ENCODE measurements around the gene DPH7. TPM values are rescaled to one million over a fixed set of nuclear protein-coding genes. Genes with fewer than 3 reads are reported as not detected.
"Not testable (repeated sequence)": the region's sequence is repeated elsewhere in the genome, so short reads cannot be mapped to it uniquely, and the experiment has no call there.

DPH7 gene
- total and polyA plus RNA-seq, 5 experiments from 2014 or later = 26.2 to 80.7 (median 32.8) TPM

- peak in 1 of 10 donors; percentile 69 for DNase-seq
- H3K4me3 Mint-ChIP-seq = peak overlapping the region; percentile 22 to 76 (median 65)
- POLR2A ChIA-PET = interaction anchor here (1.2 to 1.6 kb wide), 5 partner anchors 10 to 23 kb away, joined by 3 to 14 read pairs (median 4); partner anchors contain the start of genes EHMT1 and ZMYND19
These were observed 25.8 kb upstream of the DPH7 start for GRCh38 chr9:137604345-137605086.

GRCh38 chr9:137603879-137604278 lies 25.2 kb upstream of the DPH7 start:
- Mint-ChIP-seq H3K27ac (peak overlapping the region in 3 of 10 donors; percentile 6 to 80 (median 72)), H3K9me3 (no peaks in the 10 kb centered on the region), H3K4me1 (peaks cover 8 to 31% (median 22%) of the 10 kb centered on the region in 4 donors), H3K27me3 (no peaks in the 10 kb centered on the region), H3K4me3 (peak overlapping the region; percentile 22 to 76 (median 65)), H3K36me3 (no peaks in the 10 kb centered on the region)
- DNase-seq = no peak
- POLR2A ChIA-PET = interaction anchor here (1.0 to 1.5 kb wide), 2 partner anchors 9 to 18 kb away, joined by 4 read pairs; no protein-coding TSS in a partner anchor
- no peak for ATAC-seq

More at GRCh38 chr9:137604345-137605086, 25.8 kb upstream of the DPH7 start:
- peaks cover 8 to 32% (median 23%) of the 10 kb centered on the region in 4 donors for H3K4me1 Mint-ChIP-seq
- no peaks in the 10 kb centered on the region for H3K9me3 Mint-ChIP-seq
- no peaks in the 10 kb centered on the region for H3K27me3 Mint-ChIP-seq
- no peak for ATAC-seq
- H3K27ac Mint-ChIP-seq = peak overlapping the region in 3 of 10 donors; percentile 6 to 80 (median 72)
- H3K36me3 Mint-ChIP-seq = no peaks in the 10 kb centered on the region

- POLR2A ChIA-PET = interaction anchor here (0.9 kb wide), 1 partner anchor 11 kb away, joined by 3 read pairs; no protein-coding TSS in a partner anchor
- H3K4me3 Mint-ChIP-seq = peak overlapping the region in 5 of 10 donors; percentile 4 to 62 (median 52)
- peak overlapping the region in 2 of 10 donors; percentile 9 to 31 for H3K27ac Mint-ChIP-seq
- ATAC-seq (no peak), DNase-seq (no peak)
- H3K27me3 Mint-ChIP-seq = no peaks in the 10 kb centered on the region
- no peaks in the 10 kb centered on the region for H3K9me3 Mint-ChIP-seq
- no peaks in the 10 kb centered on the region for H3K36me3 Mint-ChIP-seq
- peaks cover 8 to 22% (median 18%) of the 10 kb centered on the region in 4 donors for H3K4me1 Mint-ChIP-seq
These were observed 23.9 kb upstream of the DPH7 start for GRCh38 chr9:137602661-137603060.

GRCh38 chr9:137598943-137599342 lies 20.2 kb upstream of the DPH7 start:
- DNase-seq (no peak), ATAC-seq (no peak)
- Mint-ChIP-seq H3K4me3 (no peak overlapping the region), H3K9me3 (no peaks in the 10 kb centered on the region), H3K27ac (peak overlapping the region in 1 of 10 donors; percentile 78), H3K36me3 (no peaks in the 10 kb centered on the region), H3K27me3 (no peaks in the 10 kb centered on the region), H3K4me1 (peaks cover 1 to 10% (median 3%) of the 10 kb centered on the region in 4 donors)
- POLR2A ChIA-PET = interaction anchor here (1.6 kb wide), 1 partner anchor 8 kb away, joined by 4 read pairs; the partner anchor contains the start of gene ZMYND19

- ATAC-seq, POLR2A ChIA-PET, H3K4me1 Mint-ChIP-seq, H3K27ac Mint-ChIP-seq, DNase-seq, H3K9me3 Mint-ChIP-seq, H3K36me3 Mint-ChIP-seq, H3K4me3 Mint-ChIP-seq, H3K27me3 Mint-ChIP-seq: not testable (repeated sequence)
These were observed 17.9 kb upstream of the DPH7 start for GRCh38 chr9:137596577-137596976.

GRCh38 chr9:137593176-137593575 lies 14.5 kb upstream of the DPH7 start:
- peak overlapping the region in 5 of 10 donors; percentile 47 to 63 (median 52) for H3K4me3 Mint-ChIP-seq
- DNase-seq = no peak
- H3K27me3 Mint-ChIP-seq = no peaks in the 10 kb centered on the region
- H3K9me3 Mint-ChIP-seq = no peaks in the 10 kb centered on the region
- ATAC-seq = no peak
- peaks cover 1 to 20% (median 7%) of the 10 kb centered on the region in 4 donors for H3K4me1 Mint-ChIP-seq
- peak overlapping the region in 2 of 10 donors; percentile 25 to 86 for H3K27ac Mint-ChIP-seq
- POLR2A ChIA-PET = interaction anchor here (0.7 kb wide), 1 partner anchor 165 kb away, joined by 4 read pairs; no protein-coding TSS in a partner anchor
- no peaks in the 10 kb centered on the region for H3K36me3 Mint-ChIP-seq

GRCh38 chr9:137592767-137593166 lies 14.0 kb upstream of the DPH7 start:
- POLR2A ChIA-PET = interaction anchor here (0.7 kb wide), 2 partner anchors 15 to 165 kb away, joined by 3 to 4 read pairs; no protein-coding TSS in a partner anchor
- Mint-ChIP-seq H3K27ac (peak overlapping the region in 2 of 10 donors; percentile 25 to 86), H3K4me1 (peaks cover 5 to 24% (median 11%) of the 10 kb centered on the region in 4 donors), H3K36me3 (peaks cover 0 to 4% (median 0%) of the 10 kb centered on the region in 3 donors), H3K27me3 (no peaks in the 10 kb centered on the region), H3K4me3 (peak overlapping the region in 5 of 10 donors; percentile 47 to 63 (median 52)), H3K9me3 (no peaks in the 10 kb centered on the region)
- ATAC-seq (no peak), DNase-seq (no peak)

- Mint-ChIP-seq H3K4me3 (peak within 1 kb of the TSS; percentile 91 to 97 (median 94)), H3K4me1 (peaks cover 8 to 26% (median 12%) of the 10 kb centered on the region in 4 donors), H3K36me3 (peaks cover 0 to 21% (median 3%) of the 10 kb centered on the region in 3 donors), H3K9me3 (no peaks in the 10 kb centered on the region), H3K27ac (peak within 1 kb of the TSS in 9 of 10 donors; percentile 79 to 94 (median 92)), H3K27me3 (no peaks in the 10 kb centered on the region)
- POLR2A ChIA-PET = interaction anchor here (1.0 to 2.4 kb wide), 8 partner anchors 9 to 39 kb away, joined by 3 to 10 read pairs (median 4); partner anchors contain the start of genes ARRDC1, DPH7, EHMT1 and MRPL41
- peak; percentile 83 to 96 (median 90) for DNase-seq
- peak; percentile 95 to 97 for ATAC-seq
These were observed 12.0 kb upstream of the DPH7 start, which contains the start of gene ZMYND19 for GRCh38 chr9:137590469-137591383. Gene ZMYND19, minus strand, starts transcription at chr9:137590512. Its CDS starts 249 bp downstream, at chr9:137590263.

- Mint-ChIP-seq H3K27ac (no peak overlapping the region), H3K9me3 (no peaks in the 10 kb centered on the region), H3K36me3 (peaks cover 0 to 21% (median 3%) of the 10 kb centered on the region in 3 donors), H3K4me1 (peaks cover 8 to 26% (median 12%) of the 10 kb centered on the region in 4 donors), H3K27me3 (no peaks in the 10 kb centered on the region), H3K4me3 (peak overlapping the region in 1 of 10 donors; percentile 91)
- POLR2A ChIA-PET = interaction anchor here (1.0 to 2.4 kb wide), 7 partner anchors 10 to 38 kb away, joined by 3 to 10 read pairs (median 4); partner anchors contain the start of genes ARRDC1, DPH7, EHMT1 and MRPL41
- peak in 1 of 2 donors; percentile 31 for ATAC-seq
- no peak for DNase-seq
These were observed 11.4 kb upstream of the DPH7 start for GRCh38 chr9:137590123-137590468.

GRCh38 chr9:137589441-137590122 lies 10.9 kb upstream of the DPH7 start:
- ATAC-seq (peak in 1 of 2 donors; percentile 4), DNase-seq (peak in 1 of 10 donors; percentile 24)
- peaks cover 8 to 26% (median 12%) of the 10 kb centered on the region in 4 donors for H3K4me1 Mint-ChIP-seq
- peaks cover 0 to 21% (median 3%) of the 10 kb centered on the region in 3 donors for H3K36me3 Mint-ChIP-seq
- POLR2A ChIA-PET = interaction anchor here (1.2 to 2.4 kb wide), 4 partner anchors 11 to 38 kb away, joined by 4 to 10 read pairs (median 7); partner anchors contain the start of genes DPH7, EHMT1 and MRPL41
- H3K27ac Mint-ChIP-seq = peak overlapping the region in 7 of 10 donors; percentile 27 to 87 (median 79)
- H3K27me3 Mint-ChIP-seq = no peaks in the 10 kb centered on the region
- H3K4me3 Mint-ChIP-seq = peak overlapping the region; percentile 77 to 91 (median 84)
- H3K9me3 Mint-ChIP-seq = no peaks in the 10 kb centered on the region

- DNase-seq (no peak), ATAC-seq (no peak)
- no peaks in the 10 kb centered on the region for H3K27me3 Mint-ChIP-seq
- peaks cover 0 to 21% (median 3%) of the 10 kb centered on the region in 3 donors for H3K36me3 Mint-ChIP-seq
- H3K4me3 Mint-ChIP-seq = peak overlapping the region; percentile 45 to 91 (median 84)
- POLR2A ChIA-PET = interaction anchor here (0.8 to 1.5 kb wide), 5 partner anchors 9 to 37 kb away, joined by 3 to 5 read pairs (median 4); partner anchors contain the start of genes ARRDC1, EHMT1 and MRPL41
- H3K4me1 Mint-ChIP-seq = peaks cover 8 to 26% (median 12%) of the 10 kb centered on the region in 4 donors
- H3K27ac Mint-ChIP-seq = peak overlapping the region in 1 of 10 donors; percentile 20
- no peaks in the 10 kb centered on the region for H3K9me3 Mint-ChIP-seq
These were observed 10.2 kb upstream of the DPH7 start for GRCh38 chr9:137588891-137589290.
